ENCODE data around the gene CRTC3. TPM values are rescaled to one million over a fixed set of nuclear protein-coding genes. Genes with fewer than 3 reads are reported as not detected.
"Not testable (repeated sequence)": the region's sequence is repeated elsewhere in the genome, so short reads cannot be mapped to it uniquely, and the experiment has no call there.

CRTC3 gene
- total and polyA plus RNA-seq, 2 experiments from 2014 or later, result 15.7 to 17.6 TPM

- DNase-seq (ENCODE audit: low spot score), result no peak
These were observed 99.5 kb downstream of the CRTC3 start for GRCh38 chr15:90629217-90629616.

GRCh38 chr15:90633360-90633759 lies 103.6 kb downstream of the CRTC3 start:
- H3K27me3 ChIP-seq, result no peaks in the 10 kb centered on the region
- 97% methylated on average over 3 of the region's 3 CpGs for WGBS (ENCODE audit: low lambda C conversion rate, missing lambda C conversion rate)
- TF ChIP-seq EZH2phosphoT487 (IDR thresholded peaks at IDR 0.05; ENCODE audit: low read depth, severe bottlenecking, unreplicated experiment), result no peak
- no peak for TF ChIP-seq CTCF (IDR thresholded peaks at IDR 0.05; ENCODE audit: poor library complexity)
- TF ChIP-seq EZH2 (IDR thresholded peaks at IDR 0.05; ENCODE audit: borderline replicate concordance), result no peak
- H4K20me1 ChIP-seq (ENCODE audit: insufficient read depth, poor library complexity, severe bottlenecking), result no peaks in the 10 kb centered on the region
- no peak overlapping the region for H3K27ac ChIP-seq
- no peaks in the 10 kb centered on the region for H3K9me3 ChIP-seq (ENCODE audit: low read depth)
- no peaks in the 10 kb centered on the region for H3K79me2 ChIP-seq
- no peak overlapping the region for H3K4me3 ChIP-seq
- peaks cover 4% of the 10 kb centered on the region for H3K36me3 ChIP-seq (replicated peaks; ENCODE audit: insufficient read depth, low read depth)
- no peaks in the 10 kb centered on the region for H3K4me1 ChIP-seq (ENCODE audit: insufficient read depth)
- no peak overlapping the region for H2AFZ ChIP-seq
- no peak overlapping the region for H3K4me2 ChIP-seq
- no peak for DNase-seq (ENCODE audit: low spot score)
- no peaks in the 10 kb centered on the region for H3K9me2 ChIP-seq (replicated peaks; ENCODE audit: insufficient read depth)

More at GRCh38 chr15:90629217-90629616, 99.5 kb downstream of the CRTC3 start:
- no peak overlapping the region for H3K27ac ChIP-seq
- no peaks in the 10 kb centered on the region for H3K9me3 ChIP-seq (ENCODE audit: low read depth)
- no peak overlapping the region for H2AFZ ChIP-seq
- TF ChIP-seq EZH2 (IDR thresholded peaks at IDR 0.05; ENCODE audit: borderline replicate concordance) (no peak), CTCF (IDR thresholded peaks at IDR 0.05; ENCODE audit: poor library complexity) (no peak), EZH2phosphoT487 (IDR thresholded peaks at IDR 0.05; ENCODE audit: low read depth, severe bottlenecking, unreplicated experiment) (no peak)
- no peak overlapping the region for H3K4me2 ChIP-seq
- no peaks in the 10 kb centered on the region for H3K4me1 ChIP-seq (ENCODE audit: insufficient read depth)
- H3K36me3 ChIP-seq (replicated peaks; ENCODE audit: insufficient read depth, low read depth), result peaks cover under 1% of the 10 kb centered on the region
- H3K9me2 ChIP-seq (replicated peaks; ENCODE audit: insufficient read depth), result no peaks in the 10 kb centered on the region
- no peaks in the 10 kb centered on the region for H3K27me3 ChIP-seq
- no peaks in the 10 kb centered on the region for H4K20me1 ChIP-seq (ENCODE audit: insufficient read depth, poor library complexity, severe bottlenecking)
- H3K79me2 ChIP-seq, result no peaks in the 10 kb centered on the region
- 97% methylated on average over 12 of the region's 12 CpGs for WGBS (ENCODE audit: low lambda C conversion rate, missing lambda C conversion rate)
- no peak overlapping the region for H3K4me3 ChIP-seq

GRCh38 chr15:90636993-90637392 lies 107.3 kb downstream of the CRTC3 start:
- H4K20me1 ChIP-seq (ENCODE audit: insufficient read depth, poor library complexity, severe bottlenecking); H3K36me3 ChIP-seq (replicated peaks; ENCODE audit: insufficient read depth, low read depth); DNase-seq (ENCODE audit: low spot score): not testable (repeated sequence)

GRCh38 chr15:90637693-90638092 lies 108.0 kb downstream of the CRTC3 start:
- H2AFZ ChIP-seq, result no peak overlapping the region
- H3K79me2 ChIP-seq, result no peaks in the 10 kb centered on the region
- H3K4me1 ChIP-seq (ENCODE audit: insufficient read depth), result no peaks in the 10 kb centered on the region
- no peak overlapping the region for H3K27ac ChIP-seq
- peaks cover 4% of the 10 kb centered on the region for H3K36me3 ChIP-seq (replicated peaks; ENCODE audit: insufficient read depth, low read depth)
- TF ChIP-seq EZH2phosphoT487 (IDR thresholded peaks at IDR 0.05; ENCODE audit: low read depth, severe bottlenecking, unreplicated experiment), result no peak
- TF ChIP-seq EZH2 (IDR thresholded peaks at IDR 0.05; ENCODE audit: borderline replicate concordance), result no peak
- no peak for TF ChIP-seq CTCF (IDR thresholded peaks at IDR 0.05; ENCODE audit: poor library complexity)
- no peaks in the 10 kb centered on the region for H3K9me2 ChIP-seq (replicated peaks; ENCODE audit: insufficient read depth)
- H4K20me1 ChIP-seq (ENCODE audit: insufficient read depth, poor library complexity, severe bottlenecking), result no peaks in the 10 kb centered on the region
- H3K4me2 ChIP-seq, result no peak overlapping the region
- no peak for DNase-seq (ENCODE audit: low spot score)
- no peak overlapping the region for H3K4me3 ChIP-seq
- no peaks in the 10 kb centered on the region for H3K9me3 ChIP-seq (ENCODE audit: low read depth)
- H3K27me3 ChIP-seq, result no peaks in the 10 kb centered on the region
- WGBS (ENCODE audit: low lambda C conversion rate, missing lambda C conversion rate), result 76% methylated on average over 6 of the region's 6 CpGs

More at GRCh38 chr15:90636993-90637392, 107.3 kb downstream of the CRTC3 start:
- not testable (repeated sequence) for H3K79me2 ChIP-seq; H3K4me1 ChIP-seq (ENCODE audit: insufficient read depth); H3K9me3 ChIP-seq (ENCODE audit: low read depth); H3K27ac ChIP-seq; H2AFZ ChIP-seq; H3K4me3 ChIP-seq; H3K27me3 ChIP-seq; H3K9me2 ChIP-seq (replicated peaks; ENCODE audit: insufficient read depth); H3K4me2 ChIP-seq
- 93% methylated on average over 2 of the region's 3 CpGs for WGBS (ENCODE audit: low lambda C conversion rate, missing lambda C conversion rate)
